HG03520 (cell line): ENCODE measurements around the gene DAZ4.
"Not testable (repeated sequence)": the region's sequence is repeated elsewhere in the genome, so short reads cannot be mapped to it uniquely, and the experiment has no call there.

Experiments used
- ATAC-seq: cut with Tn5 transposase; IDR thresholded peaks from one replicate; pipeline ENCODE4 v1.9.1; 2021; ENCODE audit warnings: mild to moderate bottlenecking, moderate library complexity; ENCODE audit not compliant: unreplicated experiment

The DAZ4 gene

GRCh38 chrY:24833619-24834018, at the start of gene DAZ4:
Gene DAZ4 (plus strand): TSS chrY:24833919. CDS start chrY:24834127, 208 bp downstream.
- not testable (repeated sequence) for ATAC-seq

DNA sequence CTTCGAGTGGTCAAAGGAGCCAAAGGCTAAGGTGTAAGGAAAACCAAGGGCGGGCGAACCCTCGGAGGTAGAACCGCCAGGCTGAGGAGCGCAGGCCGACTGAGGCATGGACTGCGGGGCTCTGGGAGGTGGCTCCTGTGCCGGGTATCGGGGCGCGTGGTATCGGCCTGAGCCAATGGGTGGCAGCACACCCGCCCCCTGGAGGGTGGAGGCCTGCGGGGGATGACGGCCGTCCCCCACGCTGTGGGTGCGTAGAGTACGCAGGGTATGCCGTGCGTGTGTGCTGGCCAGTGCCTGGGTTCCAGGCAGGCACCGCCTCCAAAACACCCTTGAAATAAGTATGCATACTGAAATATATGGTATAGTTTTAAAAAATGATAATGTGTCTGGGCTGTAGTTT, 20.4 kb upstream of the DAZ4 start, which contains the start of gene DAZ3:
TSS of gene DAZ3 (minus strand) at position 101 of the 400 bp plus-strand sequence. CDS start 208 bp downstream, outside the sequence.
- not testable (repeated sequence) for ATAC-seq

DNA sequence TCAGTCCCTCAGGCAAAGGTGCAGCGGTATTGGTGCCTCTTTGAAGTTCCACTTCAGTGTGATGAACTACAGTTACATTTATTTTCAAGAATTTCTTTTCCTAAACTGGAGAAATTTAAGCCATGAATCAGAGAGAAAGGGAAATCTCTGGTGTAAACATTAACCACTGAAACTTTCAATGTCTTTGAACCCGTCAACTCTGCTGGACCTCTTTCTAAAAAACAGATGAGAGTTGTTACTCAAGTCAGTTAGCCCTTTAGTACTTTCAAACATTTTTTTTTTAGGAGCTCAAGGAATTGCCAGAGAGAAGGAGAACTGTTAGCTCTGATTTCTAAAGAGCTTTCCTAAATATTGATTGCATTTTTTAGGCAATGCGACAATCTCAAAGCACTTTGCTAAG, 11.9 kb upstream of the DAZ4 start:
- ATAC-seq, result not testable (repeated sequence)

GRCh38 chrY:24824184-24824879, 9.4 kb upstream of the DAZ4 start:
- ATAC-seq, result not testable (repeated sequence)

DNA sequence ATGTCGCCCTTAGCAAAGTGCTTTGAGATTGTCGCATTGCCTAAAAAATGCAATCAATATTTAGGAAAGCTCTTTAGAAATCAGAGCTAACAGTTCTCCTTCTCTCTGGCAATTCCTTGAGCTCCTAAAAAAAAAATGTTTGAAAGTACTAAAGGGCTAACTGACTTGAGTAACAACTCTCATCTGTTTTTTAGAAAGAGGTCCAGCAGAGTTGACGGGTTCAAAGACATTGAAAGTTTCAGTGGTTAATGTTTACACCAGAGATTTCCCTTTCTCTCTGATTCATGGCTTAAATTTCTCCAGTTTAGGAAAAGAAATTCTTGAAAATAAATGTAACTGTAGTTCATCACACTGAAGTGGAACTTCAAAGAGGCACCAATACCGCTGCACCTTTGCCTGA, 8.7 kb upstream of the DAZ4 start:
- ATAC-seq, result not testable (repeated sequence)
